D721Med (cell line): ENCODE measurements around the gene TNNI3K.
"Not testable (repeated sequence)": the region's sequence is repeated elsewhere in the genome, so short reads cannot be mapped to it uniquely, and the experiment has no call there.

ENCODE experiments used
- DNase-seq: peaks from one replicate; pipeline ENCODE4 v3.0.0; 2011; ENCODE audit warnings: low spot score; ENCODE audit not compliant: insufficient read length
- FAIRE-seq: peaks from 2 replicates; lab custom pipeline; 2011; peaks lifted over from hg19 to GRCh38; lab: Jason Lieb, UNC
- CTCF ChIP-seq: IDR thresholded peaks from 2 replicates; pipeline ENCODE4 v1.5.1; 2012; ENCODE audit warnings: mild to moderate bottlenecking, control low read depth; ENCODE audit not compliant: insufficient read depth; ENCODE audit errors: missing control alignments

The TNNI3K gene

DNA sequence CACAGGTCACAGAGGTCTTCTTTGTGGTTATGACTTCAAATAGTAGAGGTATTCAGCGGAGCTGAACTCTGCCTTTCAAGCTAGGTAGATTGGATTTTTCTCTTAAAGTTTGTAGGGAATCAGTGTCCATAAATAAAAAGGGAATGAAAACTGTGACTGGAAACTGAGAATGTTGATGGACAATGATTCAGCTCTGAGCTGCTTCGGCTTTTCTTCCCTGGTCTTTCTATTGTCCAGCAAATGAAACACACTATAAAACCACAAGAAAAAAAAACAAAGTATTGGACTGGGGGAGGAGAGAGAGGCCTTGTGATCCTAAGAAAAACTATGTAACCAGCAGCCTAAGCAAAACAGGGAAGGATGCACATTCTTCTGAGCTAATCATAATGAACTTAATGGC, 11.1 kb downstream of the TNNI3K start:
- no peak for TF ChIP-seq CTCF
- FAIRE-seq = no peak
- no peak for DNase-seq

DNA sequence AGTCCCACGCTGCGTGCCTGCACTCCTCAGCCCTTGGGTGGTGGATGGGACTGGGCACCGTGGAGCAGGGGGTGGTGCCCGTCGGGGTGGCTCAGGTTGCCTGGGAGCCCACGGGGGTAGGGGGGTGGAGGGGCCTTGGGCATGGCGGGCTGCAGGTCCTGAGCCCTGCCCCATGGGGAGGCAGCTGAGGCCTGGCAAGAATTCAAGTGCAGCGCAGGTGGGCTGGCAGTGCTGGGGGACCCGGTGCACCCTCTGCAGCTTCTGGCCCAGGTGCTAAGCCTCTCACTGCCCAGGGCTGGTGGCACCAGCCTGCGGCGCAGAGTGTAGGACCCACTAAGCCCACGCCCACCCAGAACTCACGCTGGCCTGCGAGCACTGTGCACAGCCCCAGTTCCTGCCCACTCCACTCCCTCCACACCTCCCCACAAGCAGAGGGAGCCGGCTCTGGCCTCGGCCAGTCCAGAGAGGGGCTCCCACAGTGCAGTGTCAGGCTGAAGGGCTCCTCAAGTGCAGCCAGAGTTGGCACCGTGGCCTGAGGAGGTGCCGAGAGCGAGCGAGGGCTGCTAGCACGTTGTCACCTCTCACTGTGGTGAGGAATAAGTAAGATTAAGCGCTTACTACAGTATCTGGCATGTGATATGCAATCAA, 12.8 kb downstream of the TNNI3K start:
- FAIRE-seq = no peak
- DNase-seq = no peak
- no peak for TF ChIP-seq CTCF

GRCh38 chr1:74253243-74253824, 18.1 kb downstream of the TNNI3K start:
- DNase-seq, FAIRE-seq: not testable (repeated sequence)

DNA sequence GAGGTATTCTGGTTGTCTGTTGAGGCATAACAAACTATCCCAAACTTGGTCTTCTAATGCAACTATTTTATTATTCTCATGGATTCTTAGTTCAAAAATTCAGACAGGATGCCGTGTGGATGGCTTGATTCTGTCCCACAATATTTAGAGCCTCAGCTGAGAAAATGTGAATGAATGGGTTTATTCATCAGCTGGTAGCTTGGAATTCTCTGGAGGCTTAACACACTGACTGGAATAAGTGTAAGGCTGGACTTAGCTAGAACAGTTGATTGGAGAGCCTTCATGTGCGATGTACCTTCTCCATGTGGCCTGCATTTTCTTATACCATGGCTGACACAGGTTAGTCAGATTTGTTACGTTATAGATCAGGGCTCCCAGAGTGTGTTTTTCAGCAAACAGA, 30.8 kb downstream of the TNNI3K start:
- FAIRE-seq (no peak), DNase-seq (no peak)
- TF ChIP-seq CTCF = no peak

GRCh38 chr1:74271503-74271902, 36.3 kb downstream of the TNNI3K start:
- FAIRE-seq (no peak), DNase-seq (no peak)
- TF ChIP-seq CTCF = no peak

GRCh38 chr1:74280642-74281396, 45.6 kb downstream of the TNNI3K start:
- no peak for TF ChIP-seq CTCF
- FAIRE-seq (no peak), DNase-seq (no peak)

- no peak for FAIRE-seq
- no peak for DNase-seq
- TF ChIP-seq CTCF = no peak
These were observed 51.2 kb downstream of the TNNI3K start for GRCh38 chr1:74286414-74286813.
